GM18507 (cell line): ENCODE results near the gene ACTR6.
"Not testable (repeated sequence)": the region's sequence is repeated elsewhere in the genome, so short reads cannot be mapped to it uniquely, and the experiment has no call there.

Experiments used
- DNase-seq: peaks from one replicate; pipeline ENCODE4 v3.0.0; 2011; ENCODE audit warnings: low read depth; ENCODE audit not compliant: insufficient read length; ENCODE audit errors: extremely low spot score
- FAIRE-seq: peaks from 2 replicates; lab custom pipeline; 2011; peaks lifted over from hg19 to GRCh38; lab: Jason Lieb, UNC

The ACTR6 gene

DNA sequence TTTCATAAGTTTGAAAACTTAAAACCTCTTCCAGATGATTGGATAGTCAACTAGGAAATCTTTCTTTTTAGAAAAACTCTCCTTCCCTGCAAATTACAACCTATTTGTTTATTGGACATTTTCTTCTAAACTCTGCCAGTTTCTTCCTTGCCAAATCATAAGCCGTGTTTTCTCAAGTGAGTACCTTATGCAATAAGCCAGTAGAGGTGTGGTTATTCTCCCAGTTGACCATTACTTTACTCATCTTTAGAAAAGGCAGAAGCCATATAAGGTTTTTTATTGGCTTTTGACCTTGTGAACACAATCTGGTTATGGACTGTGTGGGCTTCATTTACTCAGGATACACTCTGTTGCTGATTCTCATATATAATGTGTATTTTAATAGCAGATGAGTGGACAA, 14.6 kb downstream of the ACTR6 start:
- FAIRE-seq, result no peak
- no peak for DNase-seq

DNA sequence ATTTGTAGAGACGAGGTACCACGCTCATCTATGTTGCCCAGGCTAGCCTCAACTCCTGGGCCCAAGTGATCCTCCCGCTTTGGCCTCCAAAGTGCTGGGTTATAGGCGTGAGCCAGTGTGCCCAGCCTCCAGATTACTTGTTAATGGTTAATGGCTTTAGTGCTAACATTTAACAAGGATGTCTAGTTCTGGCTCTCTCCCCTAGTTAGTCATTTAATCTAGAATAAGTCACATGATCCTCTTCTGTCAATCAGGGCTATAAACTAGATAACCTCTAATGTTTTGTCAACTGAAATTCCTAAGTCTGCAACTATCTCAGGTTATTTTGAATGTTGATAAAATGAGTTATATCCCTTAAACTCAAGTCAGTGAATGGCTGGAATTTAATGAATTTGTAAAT, 15.7 kb downstream of the ACTR6 start:
- DNase-seq (no peak), FAIRE-seq (peak; percentile 41)

DNA sequence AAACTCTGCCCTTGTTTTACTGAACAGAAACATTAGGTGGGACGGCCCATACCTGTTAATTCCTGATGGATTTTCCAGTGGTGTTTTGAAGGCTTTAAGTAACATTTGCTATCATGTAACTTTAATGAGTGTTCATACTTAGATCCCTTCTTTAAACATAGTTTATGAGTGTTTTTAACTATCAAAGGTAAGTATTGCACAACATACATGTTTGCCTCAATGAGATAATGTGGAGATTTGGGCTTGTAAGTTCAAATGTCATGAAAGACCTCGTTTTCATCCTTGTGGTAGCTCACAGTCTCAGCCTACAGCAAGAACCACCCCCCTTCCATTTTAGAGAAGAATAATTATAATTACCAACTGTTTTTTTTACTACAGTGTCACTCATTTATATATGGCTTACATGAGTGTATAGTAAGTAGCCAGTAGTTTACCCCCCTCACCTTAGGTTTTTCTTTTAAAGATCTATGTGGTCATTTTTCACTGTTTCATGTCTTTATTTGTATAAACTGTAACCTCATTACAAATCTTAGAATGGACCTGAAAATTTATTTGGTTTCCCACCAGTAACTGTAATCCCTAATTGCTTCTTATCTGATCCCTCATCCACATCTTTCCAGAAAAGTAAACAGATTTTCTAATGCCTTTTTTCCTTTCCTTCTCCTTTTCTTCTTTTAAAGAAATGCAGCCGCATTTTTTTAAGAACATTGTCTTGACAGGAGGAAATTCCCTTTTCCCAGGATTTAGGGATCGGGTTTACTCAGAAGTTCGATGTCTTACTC, 18.9 kb downstream of the ACTR6 start:
- no peak for DNase-seq
- FAIRE-seq, result no peak

DNA sequence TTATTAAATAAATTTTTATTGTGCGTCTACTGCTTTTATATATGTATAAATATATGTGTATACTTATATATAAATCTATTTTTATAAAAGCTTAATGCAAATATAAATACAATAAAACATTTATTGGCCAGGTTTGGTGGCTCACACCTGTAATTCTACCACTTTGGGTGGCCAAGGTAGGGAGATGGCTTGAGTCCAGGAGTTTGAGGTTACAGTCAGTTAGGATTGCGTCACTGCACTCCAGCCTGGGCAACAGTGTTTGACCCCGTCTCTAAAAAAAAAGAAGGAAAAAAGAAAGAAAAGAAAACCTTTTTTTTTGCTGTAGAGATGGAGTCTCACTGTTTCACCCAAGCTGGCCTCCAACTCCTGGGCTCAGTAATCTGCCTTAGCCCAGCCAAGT, 20.9 kb downstream of the ACTR6 start:
- DNase-seq (no peak), FAIRE-seq (no peak)

DNA sequence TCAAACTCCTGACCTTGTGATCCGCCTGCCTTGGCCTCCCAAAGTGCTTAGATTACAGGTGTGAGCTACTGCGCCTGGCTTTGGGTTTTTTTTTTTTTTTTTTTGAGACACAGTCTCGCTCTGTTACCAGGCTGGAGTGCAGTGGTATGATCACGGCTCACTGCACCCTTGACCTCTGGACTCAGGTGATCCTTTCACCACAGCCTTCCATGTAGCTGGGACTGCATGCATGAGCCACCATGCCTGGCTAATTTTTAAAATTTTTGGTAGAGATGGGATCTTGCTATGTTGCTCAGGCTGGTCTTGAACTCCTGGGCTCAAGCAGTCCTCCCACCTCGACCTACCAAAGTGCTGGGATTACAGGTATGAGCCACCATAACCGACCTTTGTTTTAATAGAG, 21.6 kb downstream of the ACTR6 start:
- not testable (repeated sequence) for FAIRE-seq, DNase-seq

DNA sequence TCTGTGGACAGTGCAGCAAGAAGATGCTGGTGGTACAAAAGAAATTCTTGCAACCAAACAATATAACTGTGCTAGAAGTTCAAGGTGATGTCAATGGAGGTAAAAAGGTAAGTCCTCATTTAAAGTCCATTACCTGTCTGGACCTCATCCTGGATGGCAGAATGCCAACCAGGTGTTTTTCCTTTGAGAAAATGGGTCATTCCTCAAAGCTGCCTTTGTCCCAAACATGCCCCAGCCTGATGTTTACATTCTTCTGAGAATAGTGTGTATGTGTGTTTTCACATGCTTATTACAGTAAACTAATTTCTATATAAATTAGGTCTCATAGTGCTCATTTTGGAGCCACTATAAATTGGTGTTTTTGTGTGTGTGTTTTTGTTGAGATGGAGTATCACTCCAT, 24.9 kb downstream of the ACTR6 start:
- FAIRE-seq, result no peak
- no peak for DNase-seq

DNA sequence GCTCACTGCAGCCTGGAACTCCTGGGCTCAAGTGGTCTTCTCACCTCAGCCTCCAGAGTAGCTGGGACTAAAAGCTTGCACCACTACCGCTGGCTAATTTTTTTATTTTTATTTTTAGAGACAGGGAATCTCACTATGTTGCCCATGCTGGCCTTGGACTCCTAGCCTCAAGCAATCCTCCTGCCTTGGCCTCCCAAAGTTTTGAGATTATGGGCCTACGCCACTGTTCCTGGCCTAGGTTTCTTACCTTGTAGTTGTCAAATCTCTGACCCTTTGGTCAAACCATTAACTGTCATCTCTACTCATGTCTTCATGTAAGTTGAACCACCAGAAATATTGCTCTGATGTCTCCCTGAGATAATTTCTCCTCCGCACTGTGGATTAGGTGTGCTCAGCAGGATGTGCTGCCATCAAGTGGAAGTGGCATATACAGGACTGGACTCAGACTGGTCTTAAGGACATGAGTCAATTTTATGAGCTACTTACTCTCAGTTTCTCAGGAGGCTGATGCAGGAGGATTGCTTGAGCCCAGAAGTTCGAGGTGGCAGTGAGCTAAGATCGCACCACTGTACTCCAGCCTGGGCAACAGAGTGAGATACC, 28.5 kb downstream of the ACTR6 start:
- FAIRE-seq, result no peak
- no peak for DNase-seq

DNA sequence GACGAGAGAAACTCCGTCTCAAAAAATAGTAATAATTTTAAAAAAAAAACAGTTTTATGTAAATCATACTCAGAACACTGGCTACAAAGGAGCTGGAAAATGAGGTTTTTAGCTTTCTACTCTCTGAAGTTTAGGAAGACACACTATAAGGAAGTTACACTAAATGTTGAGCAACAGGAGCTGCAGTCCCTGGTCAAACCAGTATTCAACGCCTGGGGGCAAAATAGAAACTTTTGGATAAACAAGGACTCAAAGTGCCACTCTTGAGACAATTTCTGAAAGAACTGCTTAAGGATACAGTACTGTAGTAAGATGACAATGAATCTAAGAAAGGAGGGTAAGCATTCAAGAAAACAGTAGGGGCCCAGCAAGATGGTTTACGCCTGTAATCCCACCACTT, 29.3 kb downstream of the ACTR6 start:
- FAIRE-seq (no peak), DNase-seq (no peak)

DNA sequence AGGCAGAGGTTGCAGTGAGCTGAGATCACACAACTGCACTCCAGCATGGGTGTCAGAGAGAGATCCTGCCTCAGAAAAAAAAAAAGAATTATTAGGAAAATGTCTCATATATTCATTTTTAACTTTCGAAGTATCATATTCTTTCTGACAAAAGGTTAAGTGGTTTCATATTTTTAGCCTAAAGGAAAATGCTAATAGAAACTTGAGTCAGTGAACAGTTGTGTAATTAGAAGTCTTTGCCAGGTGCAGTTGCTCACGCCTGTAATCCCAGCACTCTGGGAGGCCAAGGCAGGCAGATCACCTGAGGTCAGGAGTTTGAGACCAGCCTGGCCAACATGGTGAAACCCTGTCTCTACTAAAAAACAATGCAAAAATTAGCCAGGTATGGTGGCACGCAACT, 31.3 kb downstream of the ACTR6 start:
- FAIRE-seq, DNase-seq: not testable (repeated sequence)

DNA sequence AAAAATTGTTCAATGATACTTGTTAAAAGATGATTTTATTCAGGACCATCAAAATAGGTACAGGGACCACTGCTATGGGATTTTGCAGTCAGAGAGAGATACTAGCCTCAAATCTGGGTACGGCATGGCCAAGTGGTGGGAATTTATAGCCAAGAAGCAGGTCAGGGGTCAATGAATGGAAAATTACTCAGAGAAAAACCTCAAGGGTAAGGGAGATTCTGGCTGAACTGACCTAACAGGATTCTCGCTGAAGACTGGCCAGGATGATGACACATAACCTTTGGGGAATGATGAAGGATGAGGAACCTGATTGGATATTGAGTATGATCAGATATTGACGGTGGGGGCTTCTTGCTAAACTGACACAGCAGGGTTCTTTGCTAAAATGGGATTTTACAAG, 33.6 kb downstream of the ACTR6 start:
- DNase-seq (no peak), FAIRE-seq (no peak)

DNA sequence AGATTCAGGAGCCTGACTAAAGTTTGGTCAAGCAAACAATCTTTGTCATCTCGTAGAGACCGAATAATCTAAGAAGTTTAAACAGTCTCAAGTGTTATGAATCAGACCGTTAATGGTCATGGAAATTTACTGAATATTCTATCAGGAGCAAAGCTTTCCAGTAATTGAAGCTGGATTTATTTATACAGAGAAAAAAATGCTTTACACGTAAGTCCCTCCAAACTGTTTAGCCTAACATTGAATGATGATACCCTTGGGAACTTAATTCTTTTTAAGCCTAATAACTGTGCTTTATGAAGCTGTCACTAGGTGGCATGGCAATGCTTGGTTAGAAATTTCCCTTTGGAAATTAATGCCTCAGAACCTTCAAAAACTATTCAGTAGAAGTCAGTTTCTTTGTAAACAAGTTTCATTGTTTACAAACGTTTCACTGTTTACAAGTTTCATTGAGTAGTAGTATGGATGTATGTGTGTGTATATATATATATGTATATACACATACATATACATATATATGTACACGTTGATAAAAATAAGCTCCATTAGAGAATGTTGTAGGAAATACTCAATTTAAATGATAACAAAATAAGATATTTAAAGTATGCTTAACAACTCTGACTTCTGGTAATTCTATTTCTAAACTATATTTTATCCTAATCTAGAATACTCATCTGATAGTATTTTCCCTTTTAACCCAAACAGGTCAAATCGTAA, 34.1 kb downstream of the ACTR6 start:
- FAIRE-seq, result peak; percentile 67
- peak; percentile 7 for DNase-seq

DNA sequence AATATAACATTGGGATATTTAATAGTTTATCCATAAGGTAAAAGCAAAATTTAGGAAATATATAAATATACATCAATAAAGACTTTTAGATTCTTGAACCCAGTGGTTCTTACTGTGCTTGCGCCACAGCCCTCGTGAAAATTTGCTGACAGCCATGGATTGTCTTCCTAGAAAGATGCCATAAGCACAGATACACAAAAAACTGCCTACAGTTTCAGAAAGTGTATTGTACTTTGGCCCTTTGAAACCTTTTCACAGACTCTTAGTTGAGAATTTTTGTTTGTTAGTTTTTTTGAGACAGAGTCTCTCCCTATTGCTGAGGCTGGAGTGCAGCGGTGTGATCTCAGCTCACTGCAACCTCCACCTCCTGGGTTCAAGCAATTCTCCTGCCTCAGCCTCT, 38.2 kb downstream of the ACTR6 start:
- FAIRE-seq, result no peak
- DNase-seq, result no peak

DNA sequence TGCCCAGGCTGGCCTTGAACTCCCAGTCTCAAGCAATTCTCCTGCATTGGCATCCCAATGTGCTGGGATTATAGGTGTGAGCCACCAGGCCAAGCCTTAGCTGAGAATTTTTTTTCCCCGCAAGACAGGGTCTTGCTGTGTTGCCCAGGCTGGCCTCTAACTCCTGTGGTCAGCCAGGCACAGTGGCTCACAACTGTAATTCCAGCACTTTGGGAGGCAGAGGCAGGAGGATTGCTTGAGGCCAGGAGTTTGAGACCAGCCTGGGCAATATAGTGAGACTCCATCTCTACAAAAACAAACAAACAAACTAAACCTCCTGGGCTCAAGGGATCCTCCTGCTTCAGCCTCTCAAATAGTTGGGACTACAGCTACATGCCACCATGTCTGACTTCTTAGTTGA, 39.0 kb downstream of the ACTR6 start:
- FAIRE-seq (no peak), DNase-seq (no peak)

DNA sequence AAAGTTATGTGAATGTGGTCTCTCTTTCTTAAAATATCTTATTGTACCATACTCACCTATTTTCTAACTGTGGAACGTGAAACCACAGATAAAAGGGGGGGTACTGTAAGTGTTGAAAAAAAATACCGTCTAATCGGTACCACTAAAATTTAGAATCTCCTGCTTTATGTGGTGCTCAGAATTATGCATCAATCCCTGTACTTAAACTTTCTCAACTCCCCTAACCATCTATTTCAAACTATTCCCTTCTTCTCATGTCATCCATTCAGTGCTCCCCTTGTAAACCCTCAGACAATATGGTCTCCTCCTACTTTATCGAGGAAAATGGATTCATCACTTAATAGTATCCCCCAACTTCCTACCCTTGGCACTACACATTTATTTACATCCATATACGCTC, 42.5 kb downstream of the ACTR6 start:
- no peak for FAIRE-seq
- no peak for DNase-seq

DNA sequence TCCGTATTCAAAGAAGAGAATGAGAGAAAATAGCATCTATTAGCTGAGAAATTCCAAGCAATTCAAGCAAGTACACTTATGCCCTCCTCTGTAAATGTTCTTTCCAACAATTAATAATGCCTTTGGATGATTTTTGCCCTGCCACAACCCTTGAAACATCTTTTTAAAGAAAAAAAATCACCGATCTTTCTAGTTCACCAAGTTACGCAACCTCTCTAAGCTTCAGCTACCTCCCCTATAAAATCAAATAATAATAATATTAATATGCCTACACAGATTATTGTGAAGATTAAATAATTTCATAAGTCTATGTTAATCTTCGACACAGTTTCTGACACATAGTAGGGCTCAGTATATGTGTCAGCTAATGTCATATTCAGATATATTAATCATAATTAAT, 47.1 kb downstream of the ACTR6 start:
- no peak for FAIRE-seq
- no peak for DNase-seq

DNA sequence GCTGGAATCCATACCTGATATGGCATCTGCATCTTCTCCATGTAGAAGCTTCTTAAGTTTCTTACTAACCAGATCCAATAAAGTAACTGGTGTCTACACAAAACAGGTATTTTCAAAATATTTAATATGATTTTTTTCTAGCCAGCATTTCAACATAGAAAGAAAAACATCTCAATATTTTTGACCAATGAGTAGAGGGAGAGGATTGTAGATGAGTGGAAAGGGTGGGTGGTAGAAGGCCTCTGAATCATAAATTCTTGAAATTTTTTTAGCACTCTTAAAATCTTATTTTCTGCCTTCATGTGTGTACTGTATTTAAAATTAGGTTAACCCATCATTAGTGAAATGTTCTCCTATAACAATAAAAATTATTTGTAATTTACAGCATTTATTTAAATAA, 48.3 kb downstream of the ACTR6 start:
- DNase-seq (no peak), FAIRE-seq (no peak)

DNA sequence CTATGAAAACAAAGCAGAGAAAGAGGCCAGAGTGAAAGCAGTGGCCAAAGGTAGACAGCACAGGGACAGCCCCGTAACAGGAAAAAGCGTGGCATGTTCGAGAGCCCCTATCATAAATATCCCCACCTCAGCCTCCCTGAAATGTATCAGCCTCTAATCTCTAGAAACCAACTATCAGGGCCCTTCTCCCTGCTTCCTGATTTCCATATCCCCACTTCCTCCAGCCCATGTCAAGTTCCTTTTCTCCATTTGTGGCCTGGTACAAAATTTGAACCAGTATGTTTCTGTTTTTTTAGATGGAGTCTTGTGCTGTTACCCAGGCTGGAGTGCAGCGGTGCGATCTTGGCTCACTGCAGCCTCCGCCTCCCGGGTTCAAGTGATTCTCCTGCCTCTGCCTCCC, 49.3 kb downstream of the ACTR6 start:
- no peak for DNase-seq

DNA sequence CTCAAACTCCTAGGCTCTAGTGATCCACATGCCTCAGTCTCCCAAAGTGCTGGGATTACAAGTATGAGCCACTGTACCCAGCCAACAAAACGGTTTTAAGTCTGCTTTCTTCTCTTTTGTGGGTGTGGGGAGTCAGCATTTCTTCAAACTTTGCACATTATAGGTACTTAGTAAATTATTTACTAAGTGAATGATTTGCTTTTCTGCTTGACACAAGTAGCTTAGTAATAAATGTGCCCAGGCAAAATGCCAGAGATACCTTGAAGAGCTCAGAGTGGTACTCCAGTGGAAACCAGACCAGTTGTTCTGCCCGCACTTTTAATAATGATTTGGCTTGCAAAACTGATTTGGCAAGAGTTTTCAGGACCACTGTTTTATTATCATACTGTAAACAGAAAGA, 51.3 kb downstream of the ACTR6 start:
- no peak for FAIRE-seq
- DNase-seq, result no peak

More for the DNA sequence above, 49.3 kb downstream of the ACTR6 start:
- no peak for FAIRE-seq

DNA sequence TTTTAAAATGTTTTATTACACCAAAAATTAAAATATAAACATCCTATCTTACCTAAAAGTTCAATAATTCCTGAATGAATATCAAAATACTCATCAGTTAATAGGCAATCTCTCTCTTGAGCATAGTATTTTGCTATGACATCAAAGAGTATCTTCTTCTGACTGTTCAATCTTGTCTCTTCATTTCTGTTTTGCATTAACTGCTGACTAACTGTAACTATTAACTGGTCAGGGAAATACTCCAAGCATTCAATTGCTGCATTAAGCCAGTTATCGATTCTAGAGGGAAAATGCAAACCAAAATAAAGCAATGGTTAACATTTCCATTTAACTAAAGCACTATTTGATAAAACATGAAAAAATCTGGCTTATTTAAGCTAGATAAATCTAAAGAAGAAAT, 52.8 kb downstream of the ACTR6 start:
- DNase-seq (no peak), FAIRE-seq (no peak)

DNA sequence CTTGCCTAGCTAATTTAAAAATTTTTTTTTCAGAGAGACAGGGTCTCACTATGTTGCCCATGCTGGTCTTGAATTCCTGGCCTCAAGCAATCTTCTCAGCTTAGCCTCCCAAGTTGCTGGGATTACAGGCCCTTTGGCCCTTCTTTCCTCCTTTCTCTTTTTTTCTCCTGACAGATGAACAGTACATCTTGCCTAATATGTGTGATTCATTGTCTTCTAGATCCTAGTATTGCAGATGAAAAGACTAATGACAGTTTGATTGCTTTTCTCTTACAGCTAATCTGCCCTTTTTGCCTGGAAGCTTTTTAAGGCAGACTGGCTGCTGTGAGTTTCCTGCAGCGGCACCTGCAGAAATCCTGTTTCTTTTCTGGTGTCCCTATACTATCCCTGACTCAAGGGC, 54.3 kb downstream of the ACTR6 start:
- no peak for DNase-seq
- FAIRE-seq, result no peak

DNA sequence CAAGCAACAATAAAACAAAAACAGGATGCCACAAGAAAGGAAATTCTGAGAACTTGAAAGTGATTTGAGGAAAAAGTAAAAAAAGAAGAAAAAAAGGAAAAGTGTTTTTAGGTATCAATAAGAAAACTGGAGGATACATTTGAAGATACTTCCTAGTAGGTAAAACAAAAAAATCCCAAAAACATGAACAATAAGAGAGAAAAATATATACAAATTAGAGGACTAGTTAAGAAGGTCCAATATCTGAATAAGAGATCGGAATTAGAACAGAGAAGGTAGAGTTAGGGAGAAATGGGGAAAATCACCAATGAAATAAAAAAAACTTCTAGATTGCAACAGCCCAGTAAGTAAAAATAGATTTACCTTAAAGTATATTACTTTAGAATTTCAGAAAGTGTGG, 57.5 kb downstream of the ACTR6 start:
- no peak for DNase-seq
- no peak for FAIRE-seq
